Kasumi-1 (cell line): ENCODE measurements around the gene SPACA4.
"Not testable (repeated sequence)": the region's sequence is repeated elsewhere in the genome, so short reads cannot be mapped to it uniquely, and the experiment has no call there.

ENCODE experiments used
- DNase-seq, 2 experiments: peaks; one replicate each; lab custom pipeline; 2025; lab: John Stamatoyannopoulos, UW

SPACA4 gene, protein sequence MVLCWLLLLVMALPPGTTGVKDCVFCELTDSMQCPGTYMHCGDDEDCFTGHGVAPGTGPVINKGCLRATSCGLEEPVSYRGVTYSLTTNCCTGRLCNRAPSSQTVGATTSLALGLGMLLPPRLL

DNA sequence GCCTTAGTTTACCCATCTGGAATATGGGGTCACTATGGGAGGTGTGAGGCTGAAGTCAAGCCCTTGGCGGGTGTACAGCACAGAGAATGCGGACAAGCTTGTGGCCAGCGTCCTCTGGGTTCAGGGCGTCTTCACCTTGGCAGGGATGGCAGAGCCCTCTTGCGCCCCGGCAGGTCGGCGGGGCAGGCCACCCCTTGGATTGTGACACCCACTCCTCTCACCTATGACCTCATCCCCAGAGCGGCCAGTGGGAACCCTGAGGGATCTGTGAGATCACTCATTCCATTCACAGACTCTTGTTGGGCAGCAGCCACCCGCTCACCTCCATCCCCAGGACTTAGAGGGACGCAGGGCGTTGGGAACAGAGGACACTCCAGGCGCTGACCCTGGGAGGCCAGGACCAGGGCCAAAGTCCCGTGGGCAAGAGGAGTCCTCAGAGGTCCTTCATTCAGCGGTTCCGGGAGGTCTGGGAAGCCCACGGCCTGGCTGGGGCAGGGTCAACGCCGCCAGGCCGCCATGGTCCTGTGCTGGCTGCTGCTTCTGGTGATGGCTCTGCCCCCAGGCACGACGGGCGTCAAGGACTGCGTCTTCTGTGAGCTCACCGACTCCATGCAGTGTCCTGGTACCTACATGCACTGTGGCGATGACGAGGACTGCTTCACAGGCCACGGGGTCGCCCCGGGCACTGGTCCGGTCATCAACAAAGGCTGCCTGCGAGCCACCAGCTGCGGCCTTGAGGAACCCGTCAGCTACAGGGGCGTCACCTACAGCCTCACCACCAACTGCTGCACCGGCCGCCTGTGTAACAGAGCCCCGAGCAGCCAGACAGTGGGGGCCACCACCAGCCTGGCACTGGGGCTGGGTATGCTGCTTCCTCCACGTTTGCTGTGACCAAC lies at the start of gene SPACA4:
TSS of gene SPACA4 (plus strand) at position 280 of the 896 bp plus-strand sequence. CDS start at position 517, 237 bp downstream.
- DNase-seq: no peak

DNA sequence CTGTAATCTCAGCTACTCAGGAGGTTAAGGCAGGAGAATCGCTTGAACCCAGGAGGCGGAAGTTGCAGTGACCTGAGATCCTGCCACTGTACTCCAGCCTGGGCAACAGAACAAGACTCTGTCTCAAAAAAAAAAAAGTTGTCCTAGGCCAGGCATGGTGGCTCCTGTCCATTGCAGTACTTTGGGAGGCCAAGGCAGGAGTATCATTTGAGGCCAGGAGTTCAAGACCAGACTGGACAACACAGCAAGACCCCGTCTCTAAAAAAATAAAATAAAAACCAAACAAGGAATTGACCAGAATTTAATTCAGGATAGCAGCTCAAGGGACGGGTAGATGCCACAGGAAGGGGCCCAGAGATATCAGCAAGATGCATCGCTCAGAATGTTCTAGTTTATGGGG lies 49.7 kb upstream of the SPACA4 start:
- DNase-seq: no peak

DNA sequence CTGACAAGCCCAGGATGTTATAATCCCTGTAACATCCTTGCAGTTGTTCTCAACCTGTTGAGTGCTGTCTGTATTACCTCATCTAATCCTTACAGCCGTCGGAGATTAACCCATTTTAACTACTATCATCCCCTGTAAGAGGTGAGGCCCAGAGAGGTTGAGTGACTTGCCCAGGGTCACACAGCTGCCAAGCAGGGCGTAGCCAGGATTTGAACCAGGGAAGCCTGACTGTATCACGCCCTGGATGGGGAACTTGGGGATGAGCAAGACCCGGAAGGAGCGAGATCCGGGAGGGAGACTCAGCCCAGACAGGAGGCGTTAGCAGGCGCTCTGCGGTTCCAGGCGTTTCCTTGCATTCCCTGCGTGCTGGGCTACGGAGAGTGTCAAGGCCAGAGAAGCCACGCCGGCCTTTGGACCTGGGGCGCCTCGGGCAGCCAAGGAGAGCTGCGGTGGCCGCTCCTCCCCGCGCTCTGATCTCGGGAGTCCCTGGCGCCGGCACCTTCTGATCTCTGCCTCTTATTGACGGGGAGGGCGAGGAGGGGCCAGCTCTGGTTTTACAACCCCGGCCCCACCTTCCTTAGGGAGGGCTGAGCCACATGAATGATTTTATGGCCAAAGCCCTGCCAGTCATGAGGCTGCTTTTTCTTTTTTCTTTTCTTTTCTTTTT lies 48.4 kb upstream of the SPACA4 start:
- DNase-seq: no peak

DNA sequence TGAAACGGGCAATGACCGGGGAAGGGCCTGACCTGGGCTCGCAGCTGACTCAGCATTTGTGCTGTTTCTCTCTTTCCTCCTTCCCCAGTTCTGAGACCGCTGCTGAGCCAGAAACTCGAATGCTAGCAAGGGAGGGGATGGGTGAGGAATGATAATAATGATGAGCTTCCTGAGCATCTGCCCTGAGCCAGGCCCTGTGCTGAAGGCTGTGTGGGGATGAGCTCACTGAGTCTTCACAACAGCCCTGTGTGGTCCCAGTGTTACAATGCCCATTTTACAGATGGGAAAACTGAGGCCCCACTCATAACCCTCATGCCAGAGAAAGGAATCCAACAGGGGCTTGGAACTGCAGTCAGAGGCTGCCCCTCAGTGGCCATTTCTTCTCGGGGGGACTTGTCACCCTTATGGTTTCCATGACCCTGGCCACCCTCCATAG lies 46.4 kb upstream of the SPACA4 start:
- no peak for DNase-seq

DNA sequence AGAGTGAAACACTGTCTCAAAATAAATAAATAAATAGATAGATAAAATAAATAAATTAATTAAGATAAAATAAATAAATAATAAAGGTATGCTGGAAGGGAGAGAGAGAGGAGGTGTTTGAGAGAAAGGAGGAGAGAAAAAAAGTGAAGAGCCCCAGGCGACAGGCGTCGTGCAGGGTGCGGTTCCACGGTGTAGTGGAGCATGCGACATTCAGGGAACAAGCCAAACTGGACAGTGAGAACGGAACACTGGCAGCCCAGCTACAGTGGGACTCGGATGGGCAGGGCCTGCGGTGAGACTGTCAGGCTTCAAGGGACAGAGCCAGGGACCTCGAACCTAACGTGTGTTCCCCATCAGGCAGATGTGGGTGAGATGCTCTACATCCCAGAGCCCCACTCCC lies 45.1 kb upstream of the SPACA4 start:
- no peak for DNase-seq

DNA sequence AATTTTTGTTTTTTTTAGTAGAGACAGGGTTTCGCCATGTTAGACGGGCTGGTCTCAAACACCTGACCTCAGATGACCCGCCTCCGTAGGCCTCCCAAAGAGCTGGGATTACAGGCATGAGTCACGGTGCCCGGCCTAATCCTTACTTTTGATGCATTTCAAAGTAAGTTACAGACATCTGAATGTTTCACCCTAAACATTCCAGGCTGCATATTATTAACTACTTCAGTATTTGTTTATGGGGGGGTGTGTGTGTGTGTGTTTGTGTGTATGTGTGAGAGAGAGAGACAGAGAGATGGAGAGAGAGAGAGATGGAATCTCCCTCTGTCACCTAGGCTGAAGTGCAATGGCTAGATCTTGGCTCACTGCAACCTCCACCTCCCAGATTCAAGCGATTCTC lies 41.5 kb upstream of the SPACA4 start:
- DNase-seq: no peak

DNA sequence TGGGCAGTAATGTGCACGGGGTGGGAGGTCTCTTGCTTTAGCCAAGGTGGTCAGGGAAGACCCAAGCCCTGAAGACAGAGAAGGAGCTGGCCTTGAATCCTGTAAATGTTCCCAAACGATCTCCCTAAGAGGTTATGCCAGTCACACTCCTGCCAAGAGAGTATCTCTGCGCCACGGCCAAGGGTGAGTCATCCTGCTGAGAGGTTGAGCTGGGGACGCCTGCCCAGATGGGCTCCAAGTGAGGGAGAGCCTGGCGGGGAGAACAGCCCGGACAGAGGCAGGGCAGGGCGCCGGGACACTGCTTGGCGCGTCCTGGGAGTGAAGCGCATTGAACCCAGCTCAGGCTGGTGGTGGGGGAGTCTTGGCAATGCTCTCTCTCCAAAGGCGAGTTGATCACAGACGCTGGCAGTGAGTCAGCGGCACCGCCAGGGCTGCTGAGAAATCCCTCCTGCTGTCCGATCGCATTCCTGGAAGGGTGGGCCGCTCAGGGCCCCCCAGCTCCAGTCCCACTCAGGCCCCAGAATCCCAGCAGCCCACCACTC lies 38.1 kb upstream of the SPACA4 start:
- peak; percentile 24 to 27 for DNase-seq

DNA sequence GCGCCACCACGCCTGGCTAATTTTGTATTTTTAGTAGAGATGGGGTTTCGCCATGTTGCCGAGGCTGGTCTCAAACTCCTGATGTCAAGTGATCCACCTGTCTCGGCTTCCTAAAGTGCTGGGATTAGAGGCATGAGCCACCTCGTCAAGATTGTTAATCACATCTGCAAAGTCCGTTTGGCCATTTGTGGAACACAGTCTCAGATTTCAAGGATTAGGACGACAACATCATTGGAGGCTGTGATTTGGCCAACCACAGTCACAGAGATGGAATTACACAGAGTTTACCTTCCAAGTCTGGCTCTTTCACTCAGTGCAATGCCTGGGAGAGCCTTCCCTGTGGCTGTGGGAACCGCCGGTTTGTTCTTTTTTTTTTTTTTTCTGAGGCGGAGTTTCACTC lies 36.7 kb upstream of the SPACA4 start:
- DNase-seq: no peak

DNA sequence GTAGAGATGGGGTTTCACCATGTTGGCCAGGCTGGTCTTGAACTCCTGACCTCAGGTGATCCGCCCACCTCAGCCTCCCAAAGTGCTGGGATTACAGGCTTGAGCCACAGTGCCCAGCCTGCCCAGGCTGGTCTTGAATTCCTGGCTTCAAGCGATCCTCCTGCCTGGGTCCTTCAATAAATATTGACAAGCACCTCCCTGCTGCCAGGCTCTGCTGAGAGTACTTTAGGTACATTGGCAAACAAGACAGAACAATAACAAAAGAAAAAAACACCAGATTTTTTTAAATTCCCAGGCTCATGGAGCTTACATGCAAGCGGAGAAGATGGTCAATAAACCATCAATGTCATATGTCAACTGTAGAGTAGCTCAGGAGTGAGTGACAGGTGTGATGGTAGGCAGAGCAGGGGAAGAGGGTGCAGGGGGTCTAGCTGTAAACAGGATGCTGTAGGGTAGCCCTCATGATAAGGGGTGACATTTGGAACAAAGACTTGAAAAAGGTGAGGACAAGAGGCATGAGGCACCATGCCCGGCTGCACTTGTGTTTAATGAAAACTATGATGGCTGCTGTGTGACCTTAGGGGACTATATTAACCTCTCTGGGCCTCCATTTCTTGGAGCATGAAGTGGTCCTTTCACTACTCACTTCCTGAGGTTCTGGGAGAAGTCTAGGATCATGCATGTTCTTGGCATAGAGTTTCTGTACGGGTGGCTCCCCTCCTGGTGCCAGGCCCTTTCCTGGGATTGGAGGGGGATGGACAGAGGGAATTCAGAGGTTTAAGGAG lies 35.0 kb upstream of the SPACA4 start:
- DNase-seq: no peak

DNA sequence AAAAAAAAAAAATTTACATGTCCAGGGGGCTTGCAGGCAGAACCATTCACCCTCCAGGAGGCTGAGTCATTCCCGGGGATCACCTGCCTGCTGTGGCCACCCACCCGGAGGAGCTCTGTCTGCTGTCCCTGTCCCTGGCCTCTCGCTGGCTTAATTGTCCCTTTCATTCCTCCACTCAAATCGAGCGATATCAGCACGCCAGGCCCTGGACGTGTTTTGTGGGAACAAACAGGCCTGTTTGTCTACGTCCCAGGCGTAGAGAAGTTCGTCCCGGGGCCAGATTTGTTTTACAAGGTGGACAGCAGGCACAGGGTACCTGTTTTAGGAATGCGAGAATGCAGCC lies 33.4 kb upstream of the SPACA4 start:
- no peak for DNase-seq

DNA sequence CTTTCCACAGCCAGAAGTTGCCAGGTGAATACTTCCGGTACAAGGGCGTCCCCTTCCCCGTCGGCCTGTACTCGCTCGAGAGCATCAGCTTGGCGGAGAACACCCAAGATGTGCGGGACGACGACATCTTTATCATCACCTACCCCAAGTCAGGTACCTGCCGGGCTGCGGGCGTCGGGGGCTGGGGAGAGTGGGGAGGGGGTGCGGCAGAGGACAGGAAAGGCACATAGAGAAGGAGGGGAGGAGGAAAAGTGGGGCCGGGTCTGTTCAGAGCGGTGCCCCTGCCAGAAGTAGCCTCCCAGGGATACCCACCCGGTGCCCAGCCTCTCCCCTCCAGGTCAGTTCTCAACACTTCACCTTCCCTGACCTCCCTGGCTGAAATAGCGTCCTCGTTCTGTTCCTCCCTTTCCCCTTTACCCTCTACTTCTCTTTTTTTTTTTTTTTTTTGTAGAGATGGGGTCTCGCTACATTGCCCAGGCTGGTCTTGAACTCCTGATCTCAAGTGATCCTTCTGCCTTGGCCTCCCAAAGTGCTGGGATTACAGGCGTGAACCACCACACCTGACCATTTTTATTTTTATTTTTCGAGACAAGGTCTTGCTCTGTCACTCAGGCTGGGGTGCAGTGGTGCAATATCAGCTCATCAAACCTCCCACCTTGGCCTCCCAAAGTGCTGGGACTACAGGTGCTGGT lies 30.5 kb upstream of the SPACA4 start:
- no peak for DNase-seq

DNA sequence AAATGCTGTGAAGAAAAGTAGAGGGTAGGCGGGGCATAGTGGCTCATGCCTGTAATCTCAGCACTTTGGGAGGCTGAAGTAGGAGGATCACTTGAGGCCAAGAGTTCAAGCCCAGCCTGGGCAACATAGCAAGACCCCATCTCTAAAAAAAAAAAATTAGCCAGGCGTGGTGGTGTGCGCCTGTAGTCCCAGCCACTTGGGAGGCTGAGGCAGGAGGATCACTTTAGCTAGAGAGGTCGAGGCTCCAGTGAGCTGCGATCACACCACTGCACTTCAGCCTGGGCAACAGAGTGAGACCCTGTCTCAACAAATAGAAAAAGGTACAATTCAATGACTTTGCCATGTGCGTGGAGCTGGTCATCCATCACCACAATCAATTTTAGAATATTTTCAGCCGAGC lies 28.6 kb upstream of the SPACA4 start:
- not testable (repeated sequence) for DNase-seq

DNA sequence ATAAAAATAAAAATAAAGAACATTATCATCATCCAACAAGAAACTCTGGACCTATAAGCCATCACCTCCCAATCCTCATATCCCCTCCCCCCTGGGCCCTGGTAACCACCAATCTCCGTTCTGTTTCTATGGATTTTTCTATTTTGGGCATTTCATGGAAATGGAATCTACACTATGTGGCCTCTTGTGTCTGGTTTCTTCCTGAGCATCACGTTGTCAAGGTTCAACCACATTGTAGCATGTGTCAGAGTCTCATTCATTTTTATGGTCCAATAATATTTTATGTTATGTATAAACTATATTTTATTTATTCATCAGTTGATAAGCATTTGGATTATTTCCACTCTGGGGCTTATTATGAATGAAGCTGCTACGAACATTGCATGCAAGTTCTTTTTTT lies 27.7 kb upstream of the SPACA4 start:
- DNase-seq: no peak

DNA sequence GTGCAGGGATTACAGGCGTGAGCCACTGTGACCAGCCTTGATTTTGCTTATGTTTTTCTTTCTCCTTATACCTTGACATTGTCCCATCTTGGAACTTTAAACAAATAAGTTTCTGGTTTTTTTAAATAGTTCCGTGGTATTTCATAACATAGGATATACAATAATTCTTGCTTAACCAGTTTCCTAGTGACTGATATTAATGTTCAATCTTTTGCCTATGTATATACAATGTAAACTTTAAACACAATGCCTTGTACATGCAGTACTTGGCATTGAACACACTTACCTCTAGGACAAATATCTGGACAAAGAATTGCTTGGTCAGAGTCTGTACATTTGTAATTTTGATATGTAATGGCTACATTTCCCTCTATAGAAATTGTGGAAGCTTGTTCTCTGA lies 24.4 kb upstream of the SPACA4 start:
- DNase-seq: no peak

DNA sequence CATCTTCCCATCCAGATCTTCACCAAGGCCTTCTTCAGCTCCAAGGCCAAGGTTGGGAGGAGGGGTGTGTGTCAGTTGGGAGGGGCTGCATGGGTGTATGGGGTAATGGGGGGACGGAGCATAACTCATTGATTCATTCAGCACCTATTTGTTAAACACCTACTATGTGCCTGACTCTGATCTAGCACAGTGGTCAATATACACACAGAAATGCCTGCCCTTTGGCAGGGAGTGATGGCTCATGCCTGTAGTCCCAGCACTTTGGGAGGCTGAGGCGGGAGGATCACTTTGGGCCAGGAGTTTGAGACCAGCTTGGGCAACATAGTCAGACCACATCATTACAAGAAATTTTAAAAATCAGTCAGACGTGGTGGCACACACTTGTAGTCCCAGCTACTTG lies 19.2 kb upstream of the SPACA4 start:
- DNase-seq: no peak

DNA sequence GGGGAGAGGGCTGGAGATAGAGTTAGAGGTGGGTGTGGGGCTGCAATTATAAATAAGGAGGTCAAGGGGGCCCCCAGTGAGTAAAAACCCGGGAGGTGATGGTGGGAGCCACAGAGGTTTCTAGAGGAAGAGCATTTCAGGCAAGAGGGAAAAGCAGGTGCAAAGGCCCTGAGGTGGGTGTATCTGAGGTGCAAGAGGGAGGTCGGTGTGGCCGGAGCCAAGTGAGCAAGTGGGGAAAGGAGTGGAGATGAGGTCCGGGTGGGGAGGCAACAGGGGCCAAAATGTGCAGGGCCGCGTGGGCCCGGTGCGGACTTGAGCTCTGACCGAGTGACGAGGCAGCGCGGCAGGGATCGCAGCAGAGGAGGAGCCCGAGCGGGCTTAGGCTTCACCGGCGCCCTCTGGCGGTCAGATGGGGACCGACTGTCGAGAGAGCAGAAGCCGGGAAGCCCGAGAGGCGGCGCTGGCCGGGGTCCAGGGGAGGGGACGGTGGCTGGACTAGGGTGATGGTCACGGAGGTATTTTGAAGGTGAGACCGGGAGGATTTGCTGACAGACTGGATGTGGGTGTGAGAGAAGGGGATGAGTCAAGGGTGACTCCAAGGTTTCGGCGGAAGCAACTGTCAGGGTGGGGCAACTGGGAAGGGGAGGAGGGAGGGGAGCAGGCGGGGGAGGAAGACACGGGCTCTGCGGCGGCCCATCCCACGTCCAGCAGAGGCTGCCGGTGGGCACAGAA lies 17.7 kb upstream of the SPACA4 start:
- peak; percentile 78 to 82 for DNase-seq

DNA sequence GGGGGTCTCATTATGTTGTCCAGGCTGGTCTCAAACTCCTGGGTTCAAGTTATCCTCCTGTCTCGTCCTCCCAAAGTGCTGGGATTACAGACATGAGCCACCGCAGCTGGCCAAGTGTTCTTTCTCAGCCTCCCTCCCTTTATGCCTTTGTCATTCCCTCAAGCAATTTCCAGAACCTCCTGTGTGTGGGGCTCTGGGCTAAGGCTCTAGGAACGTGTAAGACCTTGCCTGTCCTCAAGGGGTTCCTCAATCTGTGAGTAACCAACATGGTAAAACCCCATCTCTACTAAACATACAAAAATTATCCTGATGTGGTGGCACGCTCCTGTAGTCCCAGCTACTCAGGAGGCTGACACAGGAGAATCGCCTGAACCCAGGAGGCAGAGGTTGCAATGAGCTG lies 15.5 kb upstream of the SPACA4 start:
- no peak for DNase-seq

DNA sequence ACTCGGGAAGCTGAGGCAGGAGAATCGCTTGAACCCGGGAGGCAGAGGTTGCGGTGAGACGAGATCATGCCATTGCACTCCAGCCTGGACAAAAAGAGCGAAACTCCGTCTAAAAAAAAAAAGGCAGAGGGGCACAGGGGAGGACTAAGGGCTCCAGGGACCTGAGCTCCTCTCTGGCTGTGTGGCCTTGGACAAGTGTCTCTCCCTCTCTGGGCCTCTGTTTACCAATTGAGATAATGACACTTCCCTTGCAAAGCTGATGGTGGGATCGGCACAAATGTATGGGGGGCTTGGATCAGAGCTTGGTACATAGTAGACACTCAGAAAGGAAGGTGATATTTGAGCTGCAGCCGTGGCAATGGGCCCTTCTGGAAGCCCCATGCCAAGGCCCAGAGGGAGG lies 11.4 kb upstream of the SPACA4 start:
- DNase-seq: no peak

DNA sequence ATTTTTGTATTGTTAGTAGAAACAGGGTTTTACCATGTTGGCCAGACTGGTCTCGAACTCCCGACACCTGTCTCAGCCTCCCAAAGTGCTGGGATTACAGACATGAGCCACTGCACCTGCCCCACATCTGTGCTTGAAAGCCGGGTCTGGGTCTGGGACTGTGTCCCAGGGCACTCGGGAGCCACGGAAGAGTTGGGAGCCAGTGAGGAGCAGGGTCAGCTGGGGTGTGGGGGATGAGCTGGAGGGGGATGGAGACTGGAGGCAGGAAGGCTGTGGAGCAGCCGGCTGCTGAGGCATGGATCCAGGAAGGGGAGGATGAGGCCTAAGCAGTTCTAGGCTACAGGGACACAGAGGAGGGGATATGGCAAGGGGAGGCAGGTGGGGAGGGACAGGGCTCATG lies 10.7 kb upstream of the SPACA4 start:
- no peak for DNase-seq

DNA sequence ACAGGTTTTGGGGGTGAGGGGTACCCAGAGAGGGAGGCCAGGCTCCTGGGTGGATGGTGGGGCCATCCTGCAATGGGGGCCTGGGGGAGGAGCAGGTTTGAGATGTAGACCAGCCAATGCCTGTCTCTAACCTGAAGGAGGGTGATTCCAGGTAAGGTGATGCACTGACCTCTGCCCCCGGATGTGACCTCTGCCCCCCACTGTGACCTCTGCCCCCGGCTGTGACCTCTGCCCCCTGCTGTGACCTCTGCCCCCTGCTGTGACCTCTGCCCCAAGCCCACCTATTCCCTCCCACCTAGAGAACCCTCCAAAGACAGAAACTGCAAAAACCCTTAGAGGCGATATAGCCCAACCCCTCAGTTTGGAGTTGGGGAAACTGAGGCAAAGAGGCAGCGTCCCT lies 10.3 kb upstream of the SPACA4 start:
- DNase-seq: no peak
